Stimulated activated CD4-positive, alpha-beta T cell treated with anti-CD3 and anti-CD28 coated beads, Interleukin-12 subunit alpha, Interleukin-12 subunit beta, amount 100 ng/mL, for 4 hours (primary cell): Measurements from ENCODE around the gene CAND2.
A peak's percentile ranks its signal among the peaks of the same experiment; 100 is the strongest.
"Not testable (repeated sequence)": the region's sequence is repeated elsewhere in the genome, so short reads cannot be mapped to it uniquely, and the experiment has no call there.

Source experiments
- DNase-seq: peaks from one replicate; pipeline ENCODE4 v3.0.0-alpha.2; 2020

The CAND2 gene

GRCh38 chr3:12832350-12833221 lies 36.1 kb downstream of the CAND2 start:
- DNase-seq = no peak

GRCh38 chr3:12833222-12834161 lies 37.0 kb downstream of the CAND2 start:
- no peak for DNase-seq

GRCh38 chr3:12835052-12835665 lies 38.7 kb downstream of the CAND2 start:
- no peak for DNase-seq

- DNase-seq = no peak
Observed at GRCh38 chr3:12837295-12837986, 41.0 kb downstream of the CAND2 start.

GRCh38 chr3:12838179-12838965 lies 41.9 kb downstream of the CAND2 start:
- DNase-seq = no peak

- no peak for DNase-seq
Observed at GRCh38 chr3:12839156-12839946, 42.9 kb downstream of the CAND2 start.

GRCh38 chr3:12840148-12840547 lies 43.7 kb downstream of the CAND2 start:
- DNase-seq = not testable (repeated sequence)

- DNase-seq = no peak
Observed at GRCh38 chr3:12840591-12841148, 44.2 kb downstream of the CAND2 start.

- peak; percentile 77 for DNase-seq
Observed at GRCh38 chr3:12841149-12841969, 44.9 kb downstream of the CAND2 start, which contains the start of gene RPL32. RPL32 (minus strand) TSS chr3:12841565; CDS start chr3:12840237, 1,328 bp downstream.

- DNase-seq = no peak
Observed at GRCh38 chr3:12841970-12842328, 45.5 kb downstream of the CAND2 start.

- no peak for DNase-seq
Observed at GRCh38 chr3:12842469-12842868, 46.0 kb downstream of the CAND2 start.

GRCh38 chr3:12845811-12846210 lies 49.3 kb downstream of the CAND2 start:
- DNase-seq = no peak

- no peak for DNase-seq
Observed at GRCh38 chr3:12852201-12852600, 55.7 kb downstream of the CAND2 start.

GRCh38 chr3:12853847-12854246 lies 57.4 kb downstream of the CAND2 start:
- DNase-seq = not testable (repeated sequence)

- DNase-seq = no peak
Observed at GRCh38 chr3:12854565-12854964, 58.1 kb downstream of the CAND2 start.

GRCh38 chr3:12856626-12857025 lies 60.1 kb downstream of the CAND2 start:
- no peak for DNase-seq

- no peak for DNase-seq
Observed at GRCh38 chr3:12859840-12860239, 63.4 kb downstream of the CAND2 start.

- no peak for DNase-seq
Observed at GRCh38 chr3:12861611-12862010, 65.1 kb downstream of the CAND2 start.

- DNase-seq = no peak
Observed at GRCh38 chr3:12862387-12862786, 65.9 kb downstream of the CAND2 start.

- DNase-seq = no peak
Observed at GRCh38 chr3:12865271-12865670, 68.8 kb downstream of the CAND2 start.
